IPS DF 4.7 (cell line): ENCODE results near the gene C14orf132.
"Not testable (repeated sequence)": the region's sequence is repeated elsewhere in the genome, so short reads cannot be mapped to it uniquely, and the experiment has no call there.

Experiments used
- DNase-seq: peaks from one replicate; pipeline ENCODE4 v3.0.0-alpha.2; 2013; ENCODE audit warnings: low spot score; ENCODE audit errors: extremely low read depth

The C14orf132 gene

GRCh38 chr14:96059519-96060135, 20.5 kb downstream of the C14orf132 start:
- DNase-seq, result no peak

GRCh38 chr14:96060186-96060933, 21.2 kb downstream of the C14orf132 start:
- DNase-seq, result no peak

- DNase-seq, result no peak
These were observed 22.8 kb downstream of the C14orf132 start for GRCh38 chr14:96062010-96062409.

- DNase-seq, result no peak
These were observed 23.3 kb downstream of the C14orf132 start for GRCh38 chr14:96062506-96062905.

GRCh38 chr14:96064866-96065265, 25.7 kb downstream of the C14orf132 start:
- DNase-seq, result no peak

GRCh38 chr14:96065661-96066459, 26.7 kb downstream of the C14orf132 start:
- DNase-seq, result no peak

GRCh38 chr14:96066976-96067375, 27.8 kb downstream of the C14orf132 start:
- DNase-seq, result no peak

- DNase-seq, result no peak
These were observed 29.1 kb downstream of the C14orf132 start for GRCh38 chr14:96067985-96068930.

GRCh38 chr14:96069421-96069820, 30.3 kb downstream of the C14orf132 start:
- DNase-seq, result no peak

GRCh38 chr14:96071561-96071960, 32.4 kb downstream of the C14orf132 start:
- DNase-seq, result no peak

GRCh38 chr14:96072076-96072475, 32.9 kb downstream of the C14orf132 start:
- DNase-seq, result no peak

- DNase-seq, result no peak
These were observed 33.6 kb downstream of the C14orf132 start for GRCh38 chr14:96072746-96073145.

- not testable (repeated sequence) for DNase-seq
These were observed 34.3 kb downstream of the C14orf132 start for GRCh38 chr14:96073260-96074039.

GRCh38 chr14:96077983-96078624, 38.9 kb downstream of the C14orf132 start:
- no peak for DNase-seq

- no peak for DNase-seq
These were observed 39.5 kb downstream of the C14orf132 start for GRCh38 chr14:96078625-96079016.

GRCh38 chr14:96079066-96079465, 39.9 kb downstream of the C14orf132 start:
- no peak for DNase-seq

- DNase-seq, result no peak
These were observed 41.4 kb downstream of the C14orf132 start for GRCh38 chr14:96080571-96080970.

GRCh38 chr14:96081224-96081623, 42.1 kb downstream of the C14orf132 start:
- no peak for DNase-seq

- no peak for DNase-seq
These were observed 42.7 kb downstream of the C14orf132 start for GRCh38 chr14:96081767-96082400.
